GM12878 (cell line): Measurements from ENCODE around the gene FAAP100. TPM values are rescaled to one million over a fixed set of nuclear protein-coding genes. Genes with fewer than 3 reads are reported as not detected.

Experiments used
- ATAC-seq: fragments of 200-7000 bp; cut with Tn5 transposase; 3 replicates; pipeline ENCODE4 v1.9.1; 2020; ENCODE audit warnings: mild to moderate bottlenecking, moderate library complexity
- BruUV-seq: library from RNA; stranded (reverse); fragments of 400-500 nt; replicated peaks from 2 replicates; lab custom pipeline; 2021; lab: Mats Ljungman, UMichigan
- CTCF ChIA-PET: fragments of 300-600 bp; sonication (Branson Sonifier 250); formaldehyde crosslinking; extraction: SDS; loops from one replicate; lab custom pipeline; 2021; ENCODE audit warnings: inconsistent platforms; lab: Yijun Ruan, JAX
- POLR2A ChIA-PET: fragments of 350-600 bp; formaldehyde crosslinking; extraction: SDS; loops from one replicate; lab custom pipeline; 2021; ENCODE audit warnings: inconsistent platforms; lab: Charles Lee
- RAD21 ChIA-PET: fragments of 300-600 bp; sonication (Branson Sonifier 250); formaldehyde crosslinking; loops from one replicate; lab custom pipeline; 2023; ENCODE audit warnings: antibody characterized with exemption; ENCODE audit not compliant: unreplicated experiment; lab: Charles Lee
- SMC1A ChIA-PET: fragments of 300-600 bp; sonication (Branson Sonifier 250); formaldehyde crosslinking; loops from one replicate; lab custom pipeline; 2023; ENCODE audit not compliant: unreplicated experiment, uncharacterized antibody; lab: Charles Lee
- DNase-seq: peaks from one replicate; pipeline ENCODE4 v3.0.0-alpha.2; 2011; ENCODE audit warnings: low read depth, low spot score
- FAIRE-seq: peaks from 3 replicates; lab custom pipeline; 2011; peaks lifted over from hg19 to GRCh38; lab: Jason Lieb, UNC
- H2AFZ ChIP-seq: 2 replicates; pipeline ENCODE4 v1.6.0; 2011; ENCODE audit warnings: low read depth, low read length, control low read depth; ENCODE audit not compliant: control insufficient read depth
- H3K27ac ChIP-seq: 2 replicates; pipeline ENCODE4 v1.5.1; 2011; ENCODE audit warnings: control low read depth; ENCODE audit not compliant: control insufficient read depth, insufficient read depth
- H3K27me3 ChIP-seq, 2 experiments: replicated peaks in 1 of 2; 2 replicates each; pipeline versions ENCODE4 v1.6.0 to v1.6.1; 2011; ENCODE audit warnings: low read length in 1 of 2; ENCODE audit not compliant: control insufficient read depth in 2 of 2, insufficient read depth in 2 of 2
- H3K36me3 ChIP-seq, 2 experiments: 2 replicates each; pipeline ENCODE4 v1.5.1; 2011; ENCODE audit warnings: low read length in 1 of 2; ENCODE audit not compliant: control insufficient read depth in 2 of 2, insufficient read depth in 2 of 2
- H3K4me1 ChIP-seq: 2 replicates; pipeline ENCODE4 v1.6.1; 2011; ENCODE audit warnings: mild to moderate bottlenecking, low read length, moderate library complexity, mixed read lengths; ENCODE audit not compliant: control insufficient read depth, insufficient read depth
- H3K4me2 ChIP-seq: 2 replicates; pipeline ENCODE4 v1.6.0; 2011; ENCODE audit warnings: control low read depth; ENCODE audit not compliant: control insufficient read depth, insufficient read depth
- H3K4me3 ChIP-seq: fragments of 200-600 bp; sonication (generic); 2 replicates; pipeline ENCODE4 v1.5.1; 2016
- H3K79me2 ChIP-seq: 2 replicates; pipeline ENCODE4 v1.6.0; 2011; ENCODE audit warnings: low read length; ENCODE audit not compliant: control insufficient read depth, insufficient read depth
- H3K9ac ChIP-seq: 2 replicates; pipeline ENCODE4 v1.8.0; 2011; ENCODE audit warnings: low read length, control low read depth, mixed read lengths; ENCODE audit not compliant: control insufficient read depth, insufficient read depth
- H3K9me3 ChIP-seq: replicated peaks from 3 replicates; pipeline ENCODE4 v1.5.1; 2011; ENCODE audit warnings: mild to moderate bottlenecking, low read length; ENCODE audit not compliant: control insufficient read depth, insufficient read depth
- H4K20me1 ChIP-seq: 2 replicates; pipeline ENCODE4 v1.6.0; 2011; ENCODE audit not compliant: control insufficient read depth, insufficient read depth
- BACH1 ChIP-seq: fragments of 450-650 bp; IDR thresholded peaks from 2 replicates; pipeline ENCODE4 v1.6.1; 2017; ENCODE audit warnings: mild to moderate bottlenecking, borderline replicate concordance
- BCL11A ChIP-seq: IDR thresholded peaks from 2 replicates; pipeline ENCODE4 v1.6.1; 2011; ENCODE audit warnings: low read depth, low read length
- CHD1 ChIP-seq: IDR thresholded peaks from 2 replicates; pipeline ENCODE4 v1.6.1; 2012; ENCODE audit warnings: low read depth, low read length, improper control_type of control experiment
- HDAC2 ChIP-seq: fragments of 200-600 bp; sonication (generic); IDR thresholded peaks from 2 replicates; pipeline ENCODE4 v1.6.1; 2017
- JUND ChIP-seq: IDR thresholded peaks from 2 replicates; pipeline ENCODE4 v1.6.1; 2012; ENCODE audit warnings: low read depth, mild to moderate bottlenecking, low read length, improper control_type of control experiment, moderate library complexity
- MYC ChIP-seq: IDR thresholded peaks from 2 replicates; pipeline ENCODE4 v1.6.1; 2011; ENCODE audit warnings: mild to moderate bottlenecking, low read length, moderate library complexity, inconsistent platforms; ENCODE audit not compliant: insufficient read depth, insufficient replicate concordance, insufficient read length, severe bottlenecking
- POLR2AphosphoS5 ChIP-seq: IDR thresholded peaks from 2 replicates; pipeline ENCODE4 v1.6.1; 2011; ENCODE audit warnings: mild to moderate bottlenecking, low read length, inconsistent platforms
- RCOR1 ChIP-seq: conservative IDR thresholded peaks from 2 replicates; pipeline ENCODE4 v1.6.1; 2012; ENCODE audit warnings: low read depth, low read length, improper control_type of control experiment
- WRNIP1 ChIP-seq: IDR thresholded peaks from 2 replicates; pipeline ENCODE4 v1.6.1; 2011; ENCODE audit warnings: low read depth, low read length, improper control_type of control experiment, borderline replicate concordance
- ZNF24 ChIP-seq: fragments of 450-650 bp; IDR thresholded peaks from 2 replicates; pipeline ENCODE4 v1.6.1; 2017; ENCODE audit warnings: antibody characterized with exemption, mild to moderate bottlenecking
- WGBS: methylation state at CpG from one replicate; pipeline ENCODE4 v1.1.6; 2016; ENCODE audit warnings: low lambda C conversion rate; ENCODE audit not compliant: insufficient replicate concordance, insufficient coverage; ENCODE audit errors: missing lambda C conversion rate; 5-methylcytosine and 5-hydroxymethylcytosine counted together
- in situ Hi-C: fragments of 300-500 bp; cut with MboI; formaldehyde crosslinking; loops from 9 replicates; pipeline ENCODE4 v1.14.3; 2018; ENCODE audit warnings: mixed read lengths
- intact Hi-C: fragments of 100-400 bp; cut with micrococcal nuclease; formaldehyde crosslinking; loops from one replicate; pipeline ENCODE4 v1.14.2; 2022; ENCODE audit not compliant: unreplicated experiment
- polyA plus RNA-seq, 11 experiments: library from polyadenylated mRNA; depleted of rRNA in 4 of 11; unstranded in 6 of 11; stranded (reverse) in 5 of 11; fragments of >200 nt; fragmentation: Nextera tagmentation in 4 of 11; fragmentation: Illumina TruSeq in 1 of 11; extraction: Ambion mirVana in 4 of 11; extraction: Trizol in 1 of 11; gene quantifications; 1 replicate in 1 of 11; 2 replicates in 10 of 11; pipeline versions ENCODE4 v1.2.1 to v1.2.3, GENCODE V29; 2011 to 2016; ENCODE audit warnings: inconsistent platforms in 2 of 11, missing spikeins in 2 of 11, low read depth in 1 of 11
- total RNA-seq, 4 experiments: library from RNA; depleted of rRNA in 3 of 4; stranded (reverse); fragments of >200 nt in 3 of 4; fragmentation: Illumina TruSeq in 1 of 4; extraction: Trizol in 1 of 4; gene quantifications; 2 replicates each; pipeline versions ENCODE4 v1.2.1 to v1.2.3, GENCODE V29; 2013 to 2021
- TF ChIP-seq, protein P1 (sequence below): fragments of 450-650 bp; IDR thresholded peaks from 2 replicates; pipeline ENCODE4 v1.6.1; 2017; ENCODE audit warnings: borderline replicate concordance
- TF ChIP-seq, protein P2 (sequence below): fragments of 150-350 bp; IDR thresholded peaks from 2 replicates; pipeline ENCODE4 v1.6.1; 2016; ENCODE audit warnings: low read depth, low read length

The FAAP100 gene
- total and polyA plus RNA-seq, 10 of the 15 experiments (the other 5 are each of a cell fraction or from before 2014, with no cell fraction given): 0.11 to 46.2 (median 17.1) TPM

DNA sequence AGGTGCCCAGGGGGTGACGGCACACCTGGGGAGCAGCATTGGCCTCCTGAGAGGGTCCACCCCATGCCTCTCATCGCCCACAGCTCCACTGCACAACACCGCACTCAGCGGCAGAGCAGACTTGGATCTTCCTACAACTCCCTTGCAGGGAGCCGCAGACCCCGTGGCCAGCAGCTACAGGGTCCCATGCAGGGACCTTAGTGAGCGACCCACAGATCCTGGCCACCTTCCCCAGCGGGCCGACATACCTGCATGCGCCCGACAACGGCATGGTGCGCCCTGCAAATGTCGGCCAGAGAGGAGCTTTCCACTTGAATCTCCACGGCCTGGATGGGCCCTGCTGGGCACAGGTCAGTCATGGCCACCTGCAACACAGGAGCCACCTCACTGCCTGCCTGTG, 8.4 kb downstream of the FAAP100 start:
- in situ Hi-C loops: no loop called here
- Histone ChIP-seq H3K4me1 (no peaks in the 10 kb centered on the region), H3K9ac (no peak overlapping the region), H3K36me3 (peaks cover 4 to 25% of the 10 kb centered on the region in 2 experiments; a peak in 3 of 4 replicates), H3K27ac (no peak overlapping the region), H3K27me3 (no peaks in the 10 kb centered on the region), H3K4me3 (no peak overlapping the region), H2AFZ (no peak overlapping the region), H3K4me2 (no peak overlapping the region), H3K9me3 (no peaks in the 10 kb centered on the region), H4K20me1 (no peaks in the 10 kb centered on the region), H3K79me2 (no peaks in the 10 kb centered on the region)
- ChIA-PET RAD21 (interaction anchor here (1.1 kb wide), 1 partner anchor 25 kb away, joined by 3 read pairs; no protein-coding TSS in a partner anchor), POLR2A (no interaction called here), SMC1A (no interaction called here), CTCF (no interaction called here)
- DNase-seq (no peak), FAIRE-seq (no peak), ATAC-seq (no peak)
- 98% methylated on average over 15 of the region's 15 CpGs for WGBS
- TF ChIP-seq HDAC2 (no peak), JUND (no peak)
- intact Hi-C loops: no loop called here
- BruUV-seq: no TSS peak

DNA sequence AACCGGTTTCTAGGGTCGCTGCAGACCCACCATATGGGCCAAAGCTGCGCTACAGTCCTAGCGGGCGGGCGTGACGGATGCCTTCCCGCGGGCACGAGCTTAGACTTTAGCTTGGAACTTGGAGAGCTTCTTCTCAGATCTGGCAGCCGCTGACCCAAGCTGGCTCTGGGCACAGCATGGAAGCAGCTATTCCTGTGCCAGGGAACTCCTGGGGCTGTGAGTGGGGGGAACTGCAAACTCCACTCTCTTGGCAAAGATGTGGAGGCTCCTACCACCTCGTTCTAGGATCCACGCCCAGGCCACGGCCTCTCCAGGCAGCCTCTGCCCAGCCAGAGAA, 8.8 kb downstream of the FAAP100 start:
- Histone ChIP-seq H3K36me3 (peaks cover 4 to 25% of the 10 kb centered on the region in 2 experiments; a peak in 3 of 4 replicates), H4K20me1 (no peaks in the 10 kb centered on the region), H3K4me3 (no peak overlapping the region), H3K27ac (no peak overlapping the region), H3K4me2 (no peak overlapping the region), H3K9me3 (no peaks in the 10 kb centered on the region), H3K27me3 (no peaks in the 10 kb centered on the region), H3K9ac (no peak overlapping the region), H2AFZ (no peak overlapping the region), H3K4me1 (no peaks in the 10 kb centered on the region), H3K79me2 (no peaks in the 10 kb centered on the region)
- POLR2A ChIA-PET: no interaction called here
- DNase-seq (no peak), FAIRE-seq (no peak), ATAC-seq (no peak)
- in situ Hi-C loops: no loop called here
- WGBS: 93% methylated on average over 14 of the region's 14 CpGs
- intact Hi-C loops: no loop called here
- BruUV-seq: no TSS peak
- CTCF ChIA-PET: no interaction called here
- RAD21 ChIA-PET: interaction anchor here (1.1 kb wide), 1 partner anchor 24 kb away, joined by 3 read pairs; no protein-coding TSS in a partner anchor
- SMC1A ChIA-PET: no interaction called here
- TF ChIP-seq BCL11A (no peak), ZNF24 (no peak), CHD1 (no peak), RCOR1 (no peak), MYC (no peak), POLR2AphosphoS5 (no peak), WRNIP1 (no peak), BACH1 (no peak)
- TF ChIP-seq, protein P1, sequence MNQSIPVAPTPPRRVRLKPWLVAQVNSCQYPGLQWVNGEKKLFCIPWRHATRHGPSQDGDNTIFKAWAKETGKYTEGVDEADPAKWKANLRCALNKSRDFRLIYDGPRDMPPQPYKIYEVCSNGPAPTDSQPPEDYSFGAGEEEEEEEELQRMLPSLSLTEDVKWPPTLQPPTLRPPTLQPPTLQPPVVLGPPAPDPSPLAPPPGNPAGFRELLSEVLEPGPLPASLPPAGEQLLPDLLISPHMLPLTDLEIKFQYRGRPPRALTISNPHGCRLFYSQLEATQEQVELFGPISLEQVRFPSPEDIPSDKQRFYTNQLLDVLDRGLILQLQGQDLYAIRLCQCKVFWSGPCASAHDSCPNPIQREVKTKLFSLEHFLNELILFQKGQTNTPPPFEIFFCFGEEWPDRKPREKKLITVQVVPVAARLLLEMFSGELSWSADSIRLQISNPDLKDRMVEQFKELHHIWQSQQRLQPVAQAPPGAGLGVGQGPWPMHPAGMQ: no peak
- TF ChIP-seq, protein P2, sequence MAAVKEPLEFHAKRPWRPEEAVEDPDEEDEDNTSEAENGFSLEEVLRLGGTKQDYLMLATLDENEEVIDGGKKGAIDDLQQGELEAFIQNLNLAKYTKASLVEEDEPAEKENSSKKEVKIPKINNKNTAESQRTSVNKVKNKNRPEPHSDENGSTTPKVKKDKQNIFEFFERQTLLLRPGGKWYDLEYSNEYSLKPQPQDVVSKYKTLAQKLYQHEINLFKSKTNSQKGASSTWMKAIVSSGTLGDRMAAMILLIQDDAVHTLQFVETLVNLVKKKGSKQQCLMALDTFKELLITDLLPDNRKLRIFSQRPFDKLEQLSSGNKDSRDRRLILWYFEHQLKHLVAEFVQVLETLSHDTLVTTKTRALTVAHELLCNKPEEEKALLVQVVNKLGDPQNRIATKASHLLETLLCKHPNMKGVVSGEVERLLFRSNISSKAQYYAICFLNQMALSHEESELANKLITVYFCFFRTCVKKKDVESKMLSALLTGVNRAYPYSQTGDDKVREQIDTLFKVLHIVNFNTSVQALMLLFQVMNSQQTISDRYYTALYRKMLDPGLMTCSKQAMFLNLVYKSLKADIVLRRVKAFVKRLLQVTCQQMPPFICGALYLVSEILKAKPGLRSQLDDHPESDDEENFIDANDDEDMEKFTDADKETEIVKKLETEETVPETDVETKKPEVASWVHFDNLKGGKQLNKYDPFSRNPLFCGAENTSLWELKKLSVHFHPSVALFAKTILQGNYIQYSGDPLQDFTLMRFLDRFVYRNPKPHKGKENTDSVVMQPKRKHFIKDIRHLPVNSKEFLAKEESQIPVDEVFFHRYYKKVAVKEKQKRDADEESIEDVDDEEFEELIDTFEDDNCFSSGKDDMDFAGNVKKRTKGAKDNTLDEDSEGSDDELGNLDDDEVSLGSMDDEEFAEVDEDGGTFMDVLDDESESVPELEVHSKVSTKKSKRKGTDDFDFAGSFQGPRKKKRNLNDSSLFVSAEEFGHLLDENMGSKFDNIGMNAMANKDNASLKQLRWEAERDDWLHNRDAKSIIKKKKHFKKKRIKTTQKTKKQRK: no peak
